Suprapubic skin (tissue), 3 donors: Measurements from ENCODE around the gene PDE4D.
A peak's percentile ranks its signal among the peaks of the same experiment; 100 is the strongest.

Source experiments
- CTCF ChIP-seq, 2 donors: fragments of 200-600 bp in 1 of 2; fragments of 450-650 bp in 1 of 2; sonication (generic) in 1 of 2; IDR thresholded peaks; one replicate each; pipeline ENCODE4 v1.5.1; 2016 to 2019; ENCODE audit warnings: antibody characterized with exemption in 2 of 2, mild to moderate bottlenecking in 1 of 2, moderate library complexity in 1 of 2
- EP300 ChIP-seq: sonication (generic); formaldehyde crosslinking; IDR thresholded peaks from one replicate; pipeline ENCODE4 v1.6.1; 2017; ENCODE audit warnings: antibody characterized with exemption

- peak in 1 of 2 donors; percentile 18 for TF ChIP-seq CTCF (IDR thresholded peaks at IDR 0.05)
- no peak for TF ChIP-seq EP300
Measured at GRCh38 chr5:59007460-59008063, 886.0 kb downstream of the PDE4D start.
